H9 (cell line): ENCODE measurements around the gene PDE4A. TPM values are rescaled to one million over a fixed set of nuclear protein-coding genes. Genes with fewer than 3 reads are reported as not detected.
A peak's percentile ranks its signal among the peaks of the same experiment; 100 is the strongest.

Experiments used
- DNase-seq: peaks from one replicate; pipeline ENCODE4 v3.0.0-alpha.2; 2017
- H2AFZ ChIP-seq: one replicate; pipeline ENCODE4 v1.6.1; 2013; ENCODE audit warnings: mild to moderate bottlenecking, low read length, control low read depth, moderate library complexity
- H2AK5ac ChIP-seq: 2 replicates; pipeline ENCODE4 v1.6.1; 2013; ENCODE audit warnings: low read length, control low read depth, mixed read lengths; ENCODE audit not compliant: insufficient read length
- H2BK120ac ChIP-seq: one replicate; pipeline ENCODE4 v1.6.1; 2013; ENCODE audit warnings: low read depth, mild to moderate bottlenecking, low read length, control low read depth, inconsistent platforms; ENCODE audit not compliant: poor library complexity, severe bottlenecking
- H2BK12ac ChIP-seq: 2 replicates; pipeline ENCODE4 v1.6.1; 2013; ENCODE audit warnings: low read length, control low read depth, mixed read lengths, low read depth; ENCODE audit not compliant: insufficient read length
- H2BK15ac ChIP-seq: 2 replicates; pipeline ENCODE4 v1.6.1; 2013; ENCODE audit warnings: low read depth, low read length, control low read depth
- H2BK20ac ChIP-seq: one replicate; pipeline ENCODE4 v1.6.1; 2013; ENCODE audit warnings: low read depth, mild to moderate bottlenecking, low read length, control low read depth, inconsistent platforms; ENCODE audit not compliant: poor library complexity, severe bottlenecking
- H2BK5ac ChIP-seq: 2 replicates; pipeline ENCODE4 v1.6.1; 2013; ENCODE audit warnings: low read length, control low read depth, mixed read lengths; ENCODE audit not compliant: insufficient read length
- H3K14ac ChIP-seq: 2 replicates; pipeline ENCODE4 v1.6.1; 2013; ENCODE audit warnings: low read length, control low read depth; ENCODE audit not compliant: insufficient read depth
- H3K18ac ChIP-seq: 2 replicates; pipeline ENCODE4 v1.6.1; 2013; ENCODE audit warnings: low read depth, mild to moderate bottlenecking, mixed read lengths, low read length, control low read depth; ENCODE audit not compliant: insufficient read length
- H3K23ac ChIP-seq: 2 replicates; pipeline ENCODE4 v1.6.1; 2013; ENCODE audit warnings: low read length, control low read depth, mixed read lengths, low read depth; ENCODE audit not compliant: insufficient read length
- H3K23me2 ChIP-seq: 2 replicates; pipeline ENCODE4 v1.6.1; 2013; ENCODE audit warnings: low read depth, mild to moderate bottlenecking, mixed read lengths, low read length, control low read depth; ENCODE audit not compliant: insufficient read length, poor library complexity, severe bottlenecking
- H3K27ac ChIP-seq: 2 replicates; pipeline ENCODE4 v1.5.1; 2013; ENCODE audit warnings: low read length, control low read depth, mixed read lengths, low read depth; ENCODE audit not compliant: insufficient read length
- H3K27me3 ChIP-seq: 2 replicates; pipeline ENCODE4 v1.6.1; 2013; ENCODE audit warnings: low read length, control low read depth, inconsistent platforms; ENCODE audit not compliant: insufficient read depth
- H3K4ac ChIP-seq: 2 replicates; pipeline ENCODE4 v1.6.1; 2013; ENCODE audit warnings: low read depth, mild to moderate bottlenecking, control low read depth, inconsistent platforms, low read length, moderate library complexity
- H3K4me1 ChIP-seq: 2 replicates; pipeline ENCODE4 v1.6.1; 2013; ENCODE audit warnings: low read length, control low read depth, inconsistent platforms; ENCODE audit not compliant: insufficient read depth
- H3K4me2 ChIP-seq: 2 replicates; pipeline ENCODE4 v1.6.1; 2013; ENCODE audit warnings: low read length, control low read depth, mixed read lengths; ENCODE audit not compliant: insufficient read length, insufficient read depth
- H3K56ac ChIP-seq: 2 replicates; pipeline ENCODE4 v1.6.1; 2013; ENCODE audit warnings: low read depth, mild to moderate bottlenecking, mixed read lengths, low read length, control low read depth; ENCODE audit not compliant: insufficient read length
- H3K79me1 ChIP-seq: 2 replicates; pipeline ENCODE4 v1.6.1; 2013; ENCODE audit warnings: low read depth, mild to moderate bottlenecking, moderate library complexity, low read length, control low read depth, inconsistent platforms; ENCODE audit not compliant: insufficient read depth, poor library complexity, severe bottlenecking
- H3K79me2 ChIP-seq: 2 replicates; pipeline ENCODE4 v1.6.1; 2013; ENCODE audit warnings: low read length, control low read depth, inconsistent platforms; ENCODE audit not compliant: insufficient read depth
- H3K9ac ChIP-seq: 2 replicates; pipeline ENCODE4 v1.6.1; 2013; ENCODE audit warnings: low read length, control low read depth, mixed read lengths; ENCODE audit not compliant: insufficient read length; ENCODE audit errors: extremely low read depth
- H3K9me3 ChIP-seq: one replicate; pipeline ENCODE4 v1.6.1; 2013; ENCODE audit warnings: low read depth, low read length, inconsistent platforms; ENCODE audit not compliant: control insufficient read depth
- H3T11ph ChIP-seq: one replicate; pipeline ENCODE4 v1.6.1; 2013; ENCODE audit warnings: mild to moderate bottlenecking, low read length, control low read depth, inconsistent platforms
- H4K20me1 ChIP-seq: one replicate; pipeline ENCODE4 v1.6.1; 2013; ENCODE audit not compliant: control insufficient read depth, insufficient read length, insufficient read depth
- H4K5ac ChIP-seq: 2 replicates; pipeline ENCODE4 v1.6.1; 2013; ENCODE audit warnings: low read depth, mild to moderate bottlenecking, mixed read lengths, low read length, control low read depth; ENCODE audit not compliant: insufficient read length
- H4K8ac ChIP-seq: replicated peaks from 2 replicates; pipeline ENCODE4 v1.6.1; 2013; ENCODE audit warnings: low read length, control low read depth, mixed read lengths, low read depth; ENCODE audit not compliant: insufficient read length
- H4K91ac ChIP-seq: 2 replicates; pipeline ENCODE4 v1.6.1; 2013; ENCODE audit warnings: low read depth, mild to moderate bottlenecking, moderate library complexity, mixed read lengths, low read length, control low read depth; ENCODE audit not compliant: insufficient read length
- H3K27ac Mint-ChIP-seq, 3 experiments: 2 replicates in 2 of 3; 3 replicates in 1 of 3; pipeline ENCODE4 v1.8.0; 2020 to 2021; ENCODE audit warnings: mixed read lengths in 3 of 3, mild to moderate bottlenecking in 1 of 3, moderate library complexity in 1 of 3
- H3K27me3 Mint-ChIP-seq: 2 replicates; pipeline ENCODE4 v1.8.0; 2021; ENCODE audit warnings: low read depth, mild to moderate bottlenecking, moderate library complexity, mixed read lengths
- H3K36me3 Mint-ChIP-seq, 3 experiments: 2 replicates in 2 of 3; 3 replicates in 1 of 3; pipeline ENCODE4 v1.8.0; 2020 to 2021; ENCODE audit warnings: low read depth in 3 of 3, mixed read lengths in 3 of 3; ENCODE audit not compliant: insufficient read depth in 1 of 3
- H3K4me1 Mint-ChIP-seq, 2 experiments: 2 replicates each; pipeline ENCODE4 v1.8.0; 2020; ENCODE audit warnings: mixed read lengths in 2 of 2
- H3K4me3 Mint-ChIP-seq, 2 experiments: 2 replicates in 1 of 2; 3 replicates in 1 of 2; pipeline ENCODE4 v1.8.0; 2020 to 2021; ENCODE audit warnings: mild to moderate bottlenecking in 2 of 2, mixed read lengths in 2 of 2, moderate library complexity in 1 of 2
- H3K9me3 Mint-ChIP-seq, 2 experiments: 2 replicates in 1 of 2; 3 replicates in 1 of 2; pipeline ENCODE4 v1.8.0; 2020; ENCODE audit warnings: mild to moderate bottlenecking in 2 of 2, mixed read lengths in 2 of 2, moderate library complexity in 1 of 2
- CTCF ChIP-seq: fragments of 200-600 bp; sonication (generic); conservative IDR thresholded peaks from 3 replicates; pipeline ENCODE4 v1.8.0; 2021; ENCODE audit warnings: antibody characterized with exemption, mild to moderate bottlenecking
- WGBS: extraction: QIAGEN DNeasy Blood & Tissue Kit; methylation state at CpG from one replicate; pipeline ENCODE4 v1.1.7; 2013; ENCODE audit warnings: missing lambda C conversion rate, low lambda C conversion rate, mixed read lengths; ENCODE audit not compliant: insufficient read length; ENCODE audit errors: extremely low coverage; 5-methylcytosine and 5-hydroxymethylcytosine counted together
- total RNA-seq: library from RNA; stranded (reverse); gene quantifications from 2 replicates; pipeline ENCODE4 v1.2.1, GENCODE V29; 2021

PDE4A gene
- total RNA-seq, 1 experiment from 2014 or later, result 8.5 TPM

- H3K14ac ChIP-seq, result no peak overlapping the region
- no peaks in the 10 kb centered on the region for H3K79me1 ChIP-seq
- no peak overlapping the region for H2BK12ac ChIP-seq
- Mint-ChIP-seq H3K4me3 (peak overlapping the region; percentile 34 to 53; a peak in 4 of 5 replicates), H3K4me1 (peaks cover 15 to 21% of the 10 kb centered on the region in 2 experiments; a peak in 3 of 4 replicates), H3K9me3 (peaks cover 4 to 9% of the 10 kb centered on the region in 2 experiments; a peak in 3 of 5 replicates), H3K36me3 (peaks cover 0 to 4% (median 0%) of the 10 kb centered on the region in 3 experiments; a peak in 2 of 7 replicates), H3K27ac (no peak overlapping the region), H3K27me3 (peaks cover 63% of the 10 kb centered on the region)
- H2BK15ac ChIP-seq, result no peak overlapping the region
- TF ChIP-seq CTCF, result no peak
- H2BK5ac ChIP-seq, result no peak overlapping the region
- H3K4me2 ChIP-seq, result no peak overlapping the region
- H3K4ac ChIP-seq, result no peak overlapping the region
- no peaks in the 10 kb centered on the region for H3K23me2 ChIP-seq
- no peak overlapping the region for H3T11ph ChIP-seq
- no peak overlapping the region for H4K8ac ChIP-seq
- no peak overlapping the region for H2BK20ac ChIP-seq
- no peak overlapping the region for H2AFZ ChIP-seq
- no peak for DNase-seq
- H4K5ac ChIP-seq, result no peak overlapping the region
- H3K27me3 ChIP-seq, result peaks cover 26% of the 10 kb centered on the region
- H3K4me1 ChIP-seq, result no peaks in the 10 kb centered on the region
- no peak overlapping the region for H2AK5ac ChIP-seq
- no peak overlapping the region for H3K18ac ChIP-seq
- no peaks in the 10 kb centered on the region for H3K79me2 ChIP-seq
- no peaks in the 10 kb centered on the region for H3K9me3 ChIP-seq
- H4K91ac ChIP-seq, result no peak overlapping the region
- H4K20me1 ChIP-seq, result peaks cover 2% of the 10 kb centered on the region
- H2BK120ac ChIP-seq, result no peak overlapping the region
- H3K23ac ChIP-seq, result no peak overlapping the region
- H3K9ac ChIP-seq, result no peak overlapping the region
- no peak overlapping the region for H3K27ac ChIP-seq
- no peak overlapping the region for H3K56ac ChIP-seq
- WGBS, result no CpG with 5 or more reads among the region's 2 CpGs
These were observed 12.4 kb downstream of the PDE4A start for GRCh38 chr19:10432736-10433130.
